SU-DHL-6 (cell line): Measurements from ENCODE around the gene ARPC2.

ENCODE experiments used
- CTCF ChIP-seq: fragments of 200-600 bp; sonication (generic); IDR thresholded peaks from one replicate; pipeline ENCODE4 v1.5.1; 2017; ENCODE audit warnings: antibody characterized with exemption, mild to moderate bottlenecking, low read length, moderate library complexity; ENCODE audit not compliant: insufficient read depth, poor library complexity, severe bottlenecking
- EZH2phosphoT487 ChIP-seq: fragments of 200-600 bp; sonication (generic), shearing (Covaris generic); conservative IDR thresholded peaks from 2 replicates; pipeline ENCODE4 v1.6.1; 2018; ENCODE audit warnings: mild to moderate bottlenecking, antibody characterized with exemption, low read length, moderate library complexity, mixed read lengths

GRCh38 chr2:218271865-218272530 is 55.0 kb downstream of the ARPC2 start:
- TF ChIP-seq CTCF (no peak), EZH2phosphoT487 (no peak)
